ENCODE results near the gene TMEM179B. TPM values are rescaled to one million over a fixed set of nuclear protein-coding genes. Genes with fewer than 3 reads are reported as not detected.

Gene TMEM179B
- total and polyA plus RNA-seq, 9 of the 15 experiments (the other 6 are each of a cell fraction or from before 2014, with no cell fraction given) = 27.7 to 105 (median 37.0) TPM

GRCh38 chr11:62835336-62835735, 48.1 kb downstream of the TMEM179B start:
- Histone ChIP-seq H3K9me3 (replicated peaks; ENCODE audit: control insufficient read depth, insufficient read depth, low read depth, low read length) (no peaks in the 10 kb centered on the region), H4K20me1 (replicated peaks; ENCODE audit: control insufficient read depth, insufficient read depth, low read length) (peaks cover 5% of the 10 kb centered on the region; the same call in 1 of the 2 replicates), H3K9ac (ENCODE audit: insufficient read depth in 1 of 2, low read depth in 2 of 2, low read length in 2 of 2) (peak overlapping the region in 1 of 2 experiments; percentile 11; a peak in 1 of 4 replicates), H3K27ac (ENCODE audit: extremely low read depth, low read depth, low read length) (no peak overlapping the region), H3K36me3 (ENCODE audit: control insufficient read depth, insufficient read depth, low read length) (peaks cover 57% of the 10 kb centered on the region), H2AFZ (ENCODE audit: low read depth, low read length) (no peak overlapping the region), H3K79me2 (ENCODE audit: control insufficient read depth, insufficient read depth, low read length) (peaks cover 60% of the 10 kb centered on the region), H3K4me2 (ENCODE audit: insufficient read depth, low read length) (no peak overlapping the region), H3K4me1 (replicated peaks in 1 of 2; ENCODE audit: control insufficient read depth in 2 of 2, insufficient read depth in 2 of 2, low read length in 2 of 2) (peaks cover 6 to 27% of the 10 kb centered on the region in 2 experiments; a peak in 4 of 5 replicates), H3K27me3 (ENCODE audit: control insufficient read depth in 2 of 2, insufficient read depth in 2 of 2, low read length in 2 of 2) (no peaks in the 10 kb centered on the region), H3K9me1 (ENCODE audit: control insufficient read depth, insufficient read depth, low read length) (no peaks in the 10 kb centered on the region), H3K4me3 (no peak overlapping the region)
- ChIA-PET POLR2A (interaction anchor here (0.8 to 4.4 kb wide), 4 partner anchors 17 to 234 kb away, joined by 3 to 53 read pairs (median 3); partner anchors contain the start of gene MTA2), CTCF (ENCODE audit: low intra/inter-chr PET ratio) (no interaction called here)
- no peak for FAIRE-seq
- intact Hi-C loops (cut with micrococcal nuclease) (no loop called here), in situ Hi-C loops (cut with MboI) (no loop called here)
- BruUV-seq (replicated peaks) = no TSS peak
- WGBS (ENCODE audit: insufficient coverage, low coverage, missing lambda C conversion rate) = 74% methylated on average over 7 of the region's 8 CpGs
- no peak for TF ChIP-seq MAX (CRISPR knock-in tag; IDR thresholded peaks at IDR 0.05)
- 0 out of 2 replicates have a peak, but pooled peaks have one; percentile 32 for TF ChIP-seq RBFOX2 (IDR thresholded peaks at IDR 0.05; ENCODE audit: low read depth, low read length)
- no peak for ATAC-seq
- no peak for DNase-seq (ENCODE audit: extremely low read depth in 1 of 4, low spot score in 3 of 4)

- no TSS peak for BruUV-seq (replicated peaks)
- TF ChIP-seq ZNF584 (CRISPR knock-in tag; IDR thresholded peaks at IDR 0.05; ENCODE audit: low read depth) (no peak), PYGO2 (tag; IDR thresholded peaks at IDR 0.05) (no peak), ZNF253 (CRISPR knock-in tag; conservative IDR thresholded peaks at IDR 0.05) (no peak), STAT5A (IDR thresholded peaks at IDR 0.05; ENCODE audit: borderline replicate concordance, low read length) (no peak), HNRNPK (IDR thresholded peaks at IDR 0.05; ENCODE audit: low read depth, low read length, poor library complexity, severe bottlenecking) (no peak), HDAC3 (IDR thresholded peaks at IDR 0.05; ENCODE audit: borderline replicate concordance, partially characterized antibody) (peak; percentile 49), ZNF766 (CRISPR knock-in tag; conservative IDR thresholded peaks at IDR 0.05) (peak; percentile 72), C11orf30 (IDR thresholded peaks at IDR 0.05; ENCODE audit: low read depth) (peak; percentile 98), ZNF77 (CRISPR knock-in tag; IDR thresholded peaks at IDR 0.05) (no peak), MLX (CRISPR knock-in tag; conservative IDR thresholded peaks at IDR 0.05) (no peak; a peak in 1 of 4 replicates)
Measured at GRCh38 chr11:62839050-62839945, 52.1 kb downstream of the TMEM179B start, which contains the start of gene WDR74. WDR74 (minus strand) TSS chr11:62839590; CDS start chr11:62839570, 20 bp downstream.

More at GRCh38 chr11:62839050-62839945, 52.1 kb downstream of the TMEM179B start, which contains the start of gene WDR74:
- H3K9ac ChIP-seq (ENCODE audit: insufficient read depth in 1 of 2, low read depth in 2 of 2, low read length in 2 of 2) = peak within 1 kb of the TSS; percentile 87 to 99
- under 1% methylated on average over 60 of the region's 62 CpGs for WGBS (ENCODE audit: insufficient coverage, low coverage, missing lambda C conversion rate)
- intact Hi-C loops (cut with micrococcal nuclease) = no loop called here
- FAIRE-seq (peak; percentile 79), DNase-seq (ENCODE audit: extremely low read depth in 1 of 4, low spot score in 3 of 4) (peak; percentile 71 to 96 (median 77)), ATAC-seq (peak; percentile 67)
- peak within 1 kb of the TSS; percentile 93 for H3K4me3 ChIP-seq
- no peaks in the 10 kb centered on the region for H3K9me1 ChIP-seq (ENCODE audit: control insufficient read depth, insufficient read depth, low read length)
- peaks cover 42% of the 10 kb centered on the region for H3K79me2 ChIP-seq (ENCODE audit: control insufficient read depth, insufficient read depth, low read length)
- no peaks in the 10 kb centered on the region for H3K9me3 ChIP-seq (replicated peaks; ENCODE audit: control insufficient read depth, insufficient read depth, low read depth, low read length)
- peak within 1 kb of the TSS; percentile 70 for H2AFZ ChIP-seq (ENCODE audit: low read depth, low read length)
- CTCF ChIA-PET (ENCODE audit: low intra/inter-chr PET ratio) = no interaction called here
- H3K27ac ChIP-seq (ENCODE audit: extremely low read depth, low read depth, low read length) = peak within 1 kb of the TSS; percentile 77
- H3K4me1 ChIP-seq (replicated peaks in 1 of 2; ENCODE audit: control insufficient read depth in 2 of 2, insufficient read depth in 2 of 2, low read length in 2 of 2) = peaks cover 8 to 19% of the 10 kb centered on the region in 2 experiments; a peak in 3 of 5 replicates
- H3K4me2 ChIP-seq (ENCODE audit: insufficient read depth, low read length) = peak within 1 kb of the TSS; percentile 92
- peaks cover 38% of the 10 kb centered on the region for H3K36me3 ChIP-seq (ENCODE audit: control insufficient read depth, insufficient read depth, low read length)
- H4K20me1 ChIP-seq (replicated peaks; ENCODE audit: control insufficient read depth, insufficient read depth, low read length) = no peaks in the 10 kb centered on the region
- H3K27me3 ChIP-seq (ENCODE audit: control insufficient read depth in 2 of 2, insufficient read depth in 2 of 2, low read length in 2 of 2) = no peaks in the 10 kb centered on the region
- POLR2A ChIA-PET = interaction anchor here (0.6 to 4.1 kb wide), 18 partner anchors 7 to 439 kb away, joined by 3 to 403 read pairs (median 12); partner anchors contain the start of genes C11orf98, CSKMT, EEF1G and LBHD1
- in situ Hi-C loops (cut with MboI) = no loop called here
